Neutrophil (primary cell): ENCODE results near the gene PKNOX1.
"Not testable (repeated sequence)": the region's sequence is repeated elsewhere in the genome, so short reads cannot be mapped to it uniquely, and the experiment has no call there.

Experiments used
- H3K27ac ChIP-seq: fragments of 200-600 bp; sonication (generic); 2 replicates; pipeline ENCODE4 v1.5.1; 2016; ENCODE audit warnings: mild to moderate bottlenecking, moderate library complexity
- H3K27me3 ChIP-seq: fragments of 200-600 bp; sonication (generic); 2 replicates; pipeline ENCODE4 v1.6.0; 2016; ENCODE audit warnings: mild to moderate bottlenecking
- H3K36me3 ChIP-seq: fragments of 200-600 bp; sonication (generic); 2 replicates; pipeline ENCODE4 v1.5.1; 2017
- H3K4me1 ChIP-seq, 2 experiments: fragments of 200-600 bp in 1 of 2; sonication (generic) in 1 of 2; 1 replicate in 1 of 2; 2 replicates in 1 of 2; pipeline versions ENCODE4 v1.5.1 to v1.6.1; 2013 to 2016; ENCODE audit warnings: low read depth in 1 of 2, low read length in 1 of 2, mild to moderate bottlenecking in 1 of 2, moderate library complexity in 1 of 2; ENCODE audit not compliant: control insufficient read depth in 1 of 2, insufficient read depth in 1 of 2
- H3K4me3 ChIP-seq, 2 experiments: fragments of 200-600 bp in 1 of 2; sonication (generic) in 1 of 2; 1 replicate in 1 of 2; 2 replicates in 1 of 2; pipeline ENCODE4 v1.5.1; 2013 to 2016; ENCODE audit warnings: low read depth in 1 of 2, low read length in 1 of 2, mild to moderate bottlenecking in 1 of 2, moderate library complexity in 1 of 2
- H3K9me3 ChIP-seq: fragments of 200-600 bp; sonication (generic); 2 replicates; pipeline ENCODE4 v1.5.1; 2016
- TF ChIP-seq, protein P1 (sequence below): fragments of 200-600 bp; sonication (generic); IDR thresholded peaks from 2 replicates; pipeline ENCODE4 v1.5.1; 2016; ENCODE audit warnings: antibody characterized with exemption

PKNOX1 gene

DNA sequence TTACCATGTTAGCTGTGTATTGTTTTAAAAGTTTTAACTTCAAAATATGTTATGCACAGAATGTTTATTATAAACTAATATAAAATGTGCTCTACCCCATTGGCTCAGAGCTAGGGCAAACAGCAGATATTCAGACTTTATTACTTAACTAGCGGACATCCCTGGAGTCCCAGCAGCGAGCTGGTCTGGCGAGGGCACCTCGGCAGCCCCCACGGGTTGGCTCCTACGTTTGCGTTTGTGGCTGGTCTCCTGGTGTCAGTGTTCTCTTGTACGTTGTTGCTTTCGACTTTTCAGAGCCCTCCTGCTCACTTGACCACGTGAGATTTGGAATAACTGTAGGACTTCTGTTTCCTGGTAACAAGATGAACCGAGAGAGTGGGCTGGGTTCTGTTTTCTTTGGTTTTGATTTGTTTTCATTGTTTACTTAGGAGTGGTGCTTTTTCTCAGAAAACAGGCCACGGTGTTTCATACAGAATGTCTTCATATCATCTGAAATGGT is 56.8 kb downstream of the PKNOX1 start:
- TF ChIP-seq, protein P1, sequence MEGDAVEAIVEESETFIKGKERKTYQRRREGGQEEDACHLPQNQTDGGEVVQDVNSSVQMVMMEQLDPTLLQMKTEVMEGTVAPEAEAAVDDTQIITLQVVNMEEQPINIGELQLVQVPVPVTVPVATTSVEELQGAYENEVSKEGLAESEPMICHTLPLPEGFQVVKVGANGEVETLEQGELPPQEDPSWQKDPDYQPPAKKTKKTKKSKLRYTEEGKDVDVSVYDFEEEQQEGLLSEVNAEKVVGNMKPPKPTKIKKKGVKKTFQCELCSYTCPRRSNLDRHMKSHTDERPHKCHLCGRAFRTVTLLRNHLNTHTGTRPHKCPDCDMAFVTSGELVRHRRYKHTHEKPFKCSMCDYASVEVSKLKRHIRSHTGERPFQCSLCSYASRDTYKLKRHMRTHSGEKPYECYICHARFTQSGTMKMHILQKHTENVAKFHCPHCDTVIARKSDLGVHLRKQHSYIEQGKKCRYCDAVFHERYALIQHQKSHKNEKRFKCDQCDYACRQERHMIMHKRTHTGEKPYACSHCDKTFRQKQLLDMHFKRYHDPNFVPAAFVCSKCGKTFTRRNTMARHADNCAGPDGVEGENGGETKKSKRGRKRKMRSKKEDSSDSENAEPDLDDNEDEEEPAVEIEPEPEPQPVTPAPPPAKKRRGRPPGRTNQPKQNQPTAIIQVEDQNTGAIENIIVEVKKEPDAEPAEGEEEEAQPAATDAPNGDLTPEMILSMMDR: no peak
- Histone ChIP-seq H3K4me1 (no peaks in the 10 kb centered on the region), H3K36me3 (peaks cover 59% of the 10 kb centered on the region)

DNA sequence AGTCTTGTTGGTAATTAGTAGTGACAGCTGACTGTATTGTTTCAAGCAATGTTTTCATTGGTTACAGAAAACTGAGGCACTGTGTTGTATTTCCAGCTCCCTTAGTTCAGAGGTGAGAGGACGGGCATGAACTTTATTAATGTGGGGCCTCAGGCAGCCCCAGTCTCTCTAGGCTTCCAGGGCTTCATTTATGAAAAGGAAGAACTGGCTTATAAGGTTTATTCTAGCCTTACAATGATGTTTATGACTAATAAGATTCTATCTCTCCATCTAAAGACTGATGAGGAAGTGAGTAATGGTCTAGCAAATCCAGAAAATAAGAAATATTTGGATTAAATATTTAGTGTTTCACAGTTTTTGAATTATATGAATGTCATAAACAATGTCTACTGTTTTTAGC is 59.7 kb downstream of the PKNOX1 start:
- Histone ChIP-seq H3K27me3 (no peaks in the 10 kb centered on the region), H3K9me3 (no peaks in the 10 kb centered on the region), H3K36me3 (peaks cover 37% of the 10 kb centered on the region), H3K4me3 (no peak overlapping the region), H3K27ac (no peak overlapping the region), H3K4me1 (no peaks in the 10 kb centered on the region)
- TF ChIP-seq, protein P1: no peak

More for the DNA sequence above, 56.8 kb downstream of the PKNOX1 start:
- no peaks in the 10 kb centered on the region for H3K9me3 ChIP-seq
- no peak overlapping the region for H3K4me3 ChIP-seq
- H3K27me3 ChIP-seq: no peaks in the 10 kb centered on the region
- no peak overlapping the region for H3K27ac ChIP-seq

DNA sequence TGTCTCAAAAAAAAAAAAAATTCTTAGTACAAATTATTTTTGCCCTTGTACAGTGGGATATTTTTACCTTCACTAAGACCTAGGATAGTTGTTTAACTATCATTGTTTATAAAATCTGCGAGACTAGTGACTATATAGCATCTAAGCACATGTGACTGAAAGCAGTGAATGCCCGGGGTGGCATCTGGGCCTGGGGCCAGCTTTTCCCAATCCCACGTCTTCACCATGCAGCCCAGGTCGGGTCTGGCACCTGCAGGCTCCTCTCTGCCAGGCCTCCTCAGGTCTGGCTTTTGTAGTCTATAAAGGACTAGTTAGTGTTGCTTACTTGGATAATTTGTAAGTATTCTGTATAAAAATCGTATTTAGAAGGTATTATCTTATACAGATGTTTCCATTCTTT is 60.5 kb downstream of the PKNOX1 start:
- Histone ChIP-seq H3K9me3 (no peaks in the 10 kb centered on the region), H3K4me3 (no peak overlapping the region), H3K27ac (no peak overlapping the region), H3K27me3 (no peaks in the 10 kb centered on the region), H3K4me1 (no peaks in the 10 kb centered on the region), H3K36me3 (peaks cover 32% of the 10 kb centered on the region)
- TF ChIP-seq, protein P1: no peak

DNA sequence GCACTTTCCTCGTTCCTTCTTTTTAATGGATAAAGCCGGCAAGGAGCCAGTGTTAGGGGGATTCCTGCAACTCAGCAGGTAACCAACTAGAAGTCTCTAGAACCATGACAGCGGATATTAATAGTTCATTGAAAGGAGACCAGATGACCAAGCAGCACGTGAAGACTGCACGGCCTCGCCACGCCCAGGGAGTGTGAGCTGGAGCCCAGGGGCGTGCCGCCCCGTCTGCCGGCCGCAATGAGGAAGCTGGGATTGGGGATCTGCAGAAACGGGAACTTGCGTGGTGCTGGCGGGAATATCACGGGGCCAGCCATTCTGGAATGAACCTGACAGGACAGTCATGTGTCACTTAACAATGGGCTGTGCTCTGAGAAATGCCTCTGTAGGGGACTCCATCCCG is 62.5 kb downstream of the PKNOX1 start:
- peaks cover 14% of the 10 kb centered on the region for H3K36me3 ChIP-seq
- not testable (repeated sequence) for H3K4me1 ChIP-seq, H3K27me3 ChIP-seq, H3K4me3 ChIP-seq, H3K27ac ChIP-seq, H3K9me3 ChIP-seq

DNA sequence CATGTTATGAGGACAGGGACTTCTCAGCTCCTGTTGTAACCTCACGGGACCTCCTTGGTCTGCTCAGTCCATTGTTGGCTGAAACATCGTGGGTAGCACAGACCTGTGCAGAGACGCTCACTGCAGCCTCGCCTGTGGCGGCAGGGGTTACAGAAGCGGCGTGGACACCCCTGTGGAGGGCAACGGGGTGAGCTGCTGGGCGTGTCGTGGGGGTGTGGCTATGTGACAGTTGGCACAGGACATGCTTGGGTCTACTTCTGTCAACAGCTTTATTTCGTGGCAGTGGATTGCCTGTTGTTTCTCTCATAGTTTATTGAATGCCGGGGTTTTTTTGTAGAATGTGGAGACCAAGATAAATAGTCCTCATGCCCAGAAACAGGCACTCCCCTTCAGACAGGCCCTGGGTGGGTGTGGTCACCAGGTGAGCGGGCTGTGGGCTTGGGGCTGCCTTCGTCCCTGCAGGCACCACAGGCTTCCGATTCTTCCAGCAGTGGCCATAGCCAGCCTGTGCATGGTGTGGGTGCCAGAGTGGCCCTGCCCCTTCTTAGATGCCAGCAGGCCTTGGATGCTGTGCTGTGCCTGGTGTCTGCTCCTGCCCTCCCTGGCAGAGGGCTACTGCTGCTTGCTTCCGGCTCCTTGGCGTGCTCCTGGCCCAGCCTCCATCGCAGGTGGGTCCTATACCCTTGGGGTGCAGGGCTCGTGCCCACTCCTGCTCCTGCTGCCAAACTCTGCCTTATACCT is 63.7 kb downstream of the PKNOX1 start:
- not testable (repeated sequence) for H3K27ac ChIP-seq, H3K9me3 ChIP-seq, H3K27me3 ChIP-seq, H3K4me1 ChIP-seq, H3K36me3 ChIP-seq, H3K4me3 ChIP-seq

DNA sequence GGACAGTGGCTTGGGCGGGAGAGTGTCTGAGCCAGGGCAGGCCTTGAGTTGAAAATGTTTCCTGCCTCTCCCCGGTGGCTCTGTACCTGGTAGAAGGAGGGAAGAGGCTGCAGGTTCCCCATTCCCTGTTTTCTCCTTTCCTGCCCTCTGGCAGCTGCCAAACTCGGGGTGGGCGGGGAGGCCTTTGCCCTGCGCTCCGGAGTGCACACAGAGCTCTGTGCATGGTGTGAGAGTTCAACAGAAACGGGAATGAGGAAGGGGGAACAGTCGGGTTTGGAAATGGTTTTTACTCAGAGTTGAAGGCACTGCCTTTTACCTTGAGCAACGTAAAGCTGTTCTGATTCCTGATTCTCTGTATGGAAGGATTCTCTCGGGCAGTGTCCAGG is 64.3 kb downstream of the PKNOX1 start:
- H3K27me3 ChIP-seq, H3K4me3 ChIP-seq, H3K36me3 ChIP-seq, H3K4me1 ChIP-seq, H3K27ac ChIP-seq, H3K9me3 ChIP-seq: not testable (repeated sequence)

DNA sequence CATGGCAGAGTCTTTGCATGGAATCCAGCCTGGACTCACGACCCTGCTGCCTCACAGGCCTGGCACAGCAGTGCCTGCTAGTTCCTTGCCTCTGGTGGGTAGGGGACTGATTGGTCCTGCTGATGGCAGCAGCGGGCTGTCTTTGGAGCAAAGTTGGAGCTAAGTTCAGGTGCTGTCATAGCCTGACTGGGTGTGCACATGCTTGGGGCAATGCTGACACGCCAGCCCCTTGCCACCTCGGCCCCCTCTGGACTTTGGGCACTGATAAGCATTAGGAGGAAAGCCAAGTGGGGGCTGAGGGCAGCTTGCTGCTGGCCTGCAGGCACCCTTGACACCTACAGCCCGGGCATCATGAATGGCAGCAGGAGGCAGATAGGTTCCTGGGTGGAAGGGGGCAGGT is 67.8 kb downstream of the PKNOX1 start:
- H3K4me3 ChIP-seq, H3K9me3 ChIP-seq, H3K27ac ChIP-seq, H3K27me3 ChIP-seq, H3K36me3 ChIP-seq: not testable (repeated sequence)
- H3K4me1 ChIP-seq: peaks cover 3 to 12% of the 10 kb centered on the region in 2 experiments

DNA sequence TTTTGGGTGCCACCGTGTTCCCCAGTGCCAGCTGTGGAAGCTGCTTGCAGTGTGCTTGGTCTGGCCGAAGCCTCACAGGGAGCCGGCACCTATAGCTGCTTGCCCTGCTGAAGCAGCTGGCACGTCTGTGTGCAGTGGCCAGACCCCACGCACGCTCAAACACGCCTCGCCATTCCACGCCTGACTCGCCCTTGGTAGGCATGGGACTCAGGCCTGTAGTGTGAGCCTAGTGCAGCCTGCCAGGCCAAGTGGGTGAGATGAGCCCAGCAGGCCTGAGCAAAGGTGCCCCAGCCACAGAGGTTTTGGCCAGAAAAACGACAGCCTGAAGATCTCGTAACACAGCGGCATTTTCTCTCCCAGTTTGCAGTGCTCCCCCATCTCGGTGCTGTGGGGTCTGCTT is 68.9 kb downstream of the PKNOX1 start:
- not testable (repeated sequence) for H3K27me3 ChIP-seq

DNA sequence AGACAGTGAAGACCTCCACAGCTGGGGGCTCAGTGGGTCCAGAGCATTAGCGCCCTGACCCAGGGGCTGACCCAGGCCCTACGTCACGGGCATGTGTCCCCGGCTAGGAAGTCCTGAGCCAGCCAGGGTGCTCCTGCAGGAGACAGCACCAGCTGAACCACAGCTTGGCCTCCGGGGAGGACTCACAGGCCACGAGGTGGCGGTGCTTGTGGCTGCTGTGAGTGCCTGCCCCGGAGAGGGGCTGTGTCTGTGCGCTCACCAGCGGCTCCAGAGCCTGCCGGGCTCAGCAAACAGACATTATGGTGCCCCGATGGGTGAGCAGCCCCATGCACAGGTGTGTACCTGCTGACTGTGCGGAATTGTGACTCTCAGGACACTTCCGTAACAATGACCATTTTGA is 70.2 kb downstream of the PKNOX1 start:
- not testable (repeated sequence) for H3K4me3 ChIP-seq, H3K9me3 ChIP-seq, H3K27ac ChIP-seq, H3K36me3 ChIP-seq, H3K27me3 ChIP-seq
- H3K4me1 ChIP-seq: peaks cover 3 to 12% of the 10 kb centered on the region in 2 experiments

More for the DNA sequence above, 68.9 kb downstream of the PKNOX1 start:
- H3K9me3 ChIP-seq, H3K4me3 ChIP-seq, H3K27ac ChIP-seq, H3K36me3 ChIP-seq: not testable (repeated sequence)
- peaks cover 3 to 12% of the 10 kb centered on the region in 2 experiments for H3K4me1 ChIP-seq

DNA sequence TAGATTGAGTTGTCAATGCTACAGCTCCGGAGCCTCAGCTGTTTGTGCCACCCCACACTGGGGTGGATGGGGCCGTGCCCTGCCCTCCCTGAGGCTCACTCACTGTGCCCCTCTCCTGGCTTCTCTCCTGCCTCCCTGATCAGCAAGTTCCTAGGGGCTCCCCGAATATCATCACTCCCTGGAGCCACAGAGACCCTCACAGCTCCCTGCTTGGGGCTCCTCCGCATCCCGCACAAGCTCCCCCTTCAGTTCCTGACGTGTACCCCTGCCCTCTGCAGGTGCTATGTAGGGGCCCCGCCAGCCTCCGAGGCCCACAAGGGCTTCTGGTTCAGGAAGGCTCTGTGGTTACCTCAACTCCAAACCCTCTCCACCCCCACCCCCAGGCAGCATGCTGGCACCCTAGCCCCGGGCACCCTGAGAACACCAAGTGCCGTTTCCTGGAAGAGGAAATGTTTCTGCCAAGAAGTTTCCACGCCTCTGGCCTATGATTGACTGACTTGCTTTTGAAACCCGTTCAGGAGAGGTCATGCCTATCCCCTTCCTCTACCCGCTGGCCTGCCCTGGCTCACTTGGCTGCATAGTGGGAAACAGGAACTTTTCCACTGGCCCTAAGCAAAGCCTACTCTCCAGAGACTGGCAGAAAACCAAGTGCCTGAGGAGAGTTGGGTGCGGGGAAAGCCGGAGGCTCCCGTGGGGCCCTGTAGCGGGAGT is 71.0 kb downstream of the PKNOX1 start:
- H3K36me3 ChIP-seq, H3K27me3 ChIP-seq, H3K4me3 ChIP-seq, H3K9me3 ChIP-seq: not testable (repeated sequence)
- Histone ChIP-seq H3K4me1 (peaks cover 3 to 12% of the 10 kb centered on the region in 2 experiments), H3K27ac (peak overlapping the region; percentile 67)
